GM12864 (cell line): ENCODE results near the gene KIF7.
A peak's percentile ranks its signal among the peaks of the same experiment; 100 is the strongest.

Source experiments
- DNase-seq: peaks from one replicate; pipeline ENCODE4 v3.0.0-alpha.2; 2011; ENCODE audit warnings: low read depth
- H3K4me3 ChIP-seq: 2 replicates; pipeline ENCODE4 v1.5.1; 2011; ENCODE audit warnings: mild to moderate bottlenecking, low read depth, low read length, control low read depth
- TF ChIP-seq, protein P1 (sequence below): IDR thresholded peaks from 2 replicates; pipeline ENCODE4 v1.5.1; 2011; ENCODE audit warnings: low read depth, mild to moderate bottlenecking, moderate library complexity, low read length, control low read depth, inconsistent platforms; ENCODE audit errors: missing control alignments

KIF7 gene

DNA sequence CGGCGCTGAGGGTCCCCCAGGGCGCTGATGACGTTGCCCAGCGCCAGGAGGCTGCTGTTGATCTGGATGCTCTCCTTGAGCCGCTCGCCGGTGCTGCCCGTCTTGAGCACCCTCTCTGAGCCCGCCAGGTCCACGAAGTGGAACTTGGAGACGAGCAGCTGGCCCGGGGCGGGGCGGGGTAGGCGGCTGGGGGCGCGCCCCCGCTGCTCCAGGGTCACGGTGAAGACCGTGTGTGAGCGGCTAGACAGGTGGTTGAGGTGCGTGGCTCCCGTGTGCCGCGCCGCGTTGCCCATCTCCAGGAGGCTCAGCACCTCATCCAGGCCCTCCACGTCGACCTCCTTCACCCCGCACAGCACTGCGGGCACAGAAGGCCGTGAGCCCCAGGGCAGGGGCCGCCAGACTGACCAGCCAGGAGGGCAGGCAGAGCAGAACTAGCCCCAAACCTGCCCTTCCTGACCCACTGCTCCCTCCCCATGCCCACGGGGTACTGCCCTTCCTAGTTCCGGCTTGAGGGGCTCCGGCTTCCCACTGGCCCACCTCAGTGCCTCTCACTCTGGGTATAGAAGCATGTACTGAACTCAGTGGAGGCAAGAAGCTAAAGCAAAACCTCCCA, 6.1 kb downstream of the KIF7 start:
- DNase-seq: no peak
- H3K4me3 ChIP-seq: no peak overlapping the region
- TF ChIP-seq, protein P1, sequence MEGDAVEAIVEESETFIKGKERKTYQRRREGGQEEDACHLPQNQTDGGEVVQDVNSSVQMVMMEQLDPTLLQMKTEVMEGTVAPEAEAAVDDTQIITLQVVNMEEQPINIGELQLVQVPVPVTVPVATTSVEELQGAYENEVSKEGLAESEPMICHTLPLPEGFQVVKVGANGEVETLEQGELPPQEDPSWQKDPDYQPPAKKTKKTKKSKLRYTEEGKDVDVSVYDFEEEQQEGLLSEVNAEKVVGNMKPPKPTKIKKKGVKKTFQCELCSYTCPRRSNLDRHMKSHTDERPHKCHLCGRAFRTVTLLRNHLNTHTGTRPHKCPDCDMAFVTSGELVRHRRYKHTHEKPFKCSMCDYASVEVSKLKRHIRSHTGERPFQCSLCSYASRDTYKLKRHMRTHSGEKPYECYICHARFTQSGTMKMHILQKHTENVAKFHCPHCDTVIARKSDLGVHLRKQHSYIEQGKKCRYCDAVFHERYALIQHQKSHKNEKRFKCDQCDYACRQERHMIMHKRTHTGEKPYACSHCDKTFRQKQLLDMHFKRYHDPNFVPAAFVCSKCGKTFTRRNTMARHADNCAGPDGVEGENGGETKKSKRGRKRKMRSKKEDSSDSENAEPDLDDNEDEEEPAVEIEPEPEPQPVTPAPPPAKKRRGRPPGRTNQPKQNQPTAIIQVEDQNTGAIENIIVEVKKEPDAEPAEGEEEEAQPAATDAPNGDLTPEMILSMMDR: no peak

DNA sequence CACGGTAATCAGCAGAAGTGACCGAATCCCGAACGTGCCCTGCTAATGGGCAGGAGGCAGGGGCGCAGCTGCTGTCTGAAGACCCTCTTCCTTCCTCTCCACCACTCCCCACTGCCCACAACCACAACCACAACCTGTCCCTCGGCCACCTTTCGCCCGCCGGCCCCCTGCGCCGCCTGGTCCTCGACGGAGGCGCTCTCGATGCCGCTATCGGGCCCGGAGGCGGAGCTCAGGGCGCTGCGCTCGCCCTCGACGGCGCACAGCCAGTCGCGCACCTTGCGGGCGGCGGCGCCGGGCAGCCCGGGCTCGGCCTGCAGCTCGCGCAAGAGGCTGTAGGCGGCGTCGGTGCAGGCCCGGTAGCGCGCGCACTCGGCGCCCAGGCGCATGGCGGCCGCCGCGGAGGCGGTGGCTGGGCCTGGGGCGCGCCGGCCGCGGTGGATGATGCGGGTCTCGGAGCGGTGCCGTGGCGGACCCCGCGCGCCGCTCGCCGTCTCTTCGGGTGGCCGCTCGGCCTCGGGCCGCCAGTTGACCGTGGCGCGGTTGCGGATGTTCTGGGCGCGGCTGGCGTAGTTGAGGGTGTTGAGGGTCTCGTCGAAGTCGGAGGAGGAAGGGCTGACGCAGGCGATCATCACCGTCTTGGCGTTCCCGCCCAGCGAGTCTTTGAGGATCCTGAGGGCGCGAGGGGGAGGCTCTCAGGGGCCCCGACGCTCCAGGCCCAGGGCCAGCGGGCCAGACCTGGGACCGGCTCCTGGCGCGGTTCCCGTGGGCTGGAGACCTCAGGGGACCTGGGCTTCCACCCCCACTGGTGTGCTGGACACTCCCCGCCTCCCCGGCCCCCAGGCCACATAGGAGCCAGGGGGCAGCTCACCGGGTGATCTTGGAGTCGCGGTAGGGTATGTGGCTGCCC, 6.9 kb downstream of the KIF7 start:
- TF ChIP-seq, protein P1: no peak
- H3K4me3 ChIP-seq: no peak overlapping the region

DNA sequence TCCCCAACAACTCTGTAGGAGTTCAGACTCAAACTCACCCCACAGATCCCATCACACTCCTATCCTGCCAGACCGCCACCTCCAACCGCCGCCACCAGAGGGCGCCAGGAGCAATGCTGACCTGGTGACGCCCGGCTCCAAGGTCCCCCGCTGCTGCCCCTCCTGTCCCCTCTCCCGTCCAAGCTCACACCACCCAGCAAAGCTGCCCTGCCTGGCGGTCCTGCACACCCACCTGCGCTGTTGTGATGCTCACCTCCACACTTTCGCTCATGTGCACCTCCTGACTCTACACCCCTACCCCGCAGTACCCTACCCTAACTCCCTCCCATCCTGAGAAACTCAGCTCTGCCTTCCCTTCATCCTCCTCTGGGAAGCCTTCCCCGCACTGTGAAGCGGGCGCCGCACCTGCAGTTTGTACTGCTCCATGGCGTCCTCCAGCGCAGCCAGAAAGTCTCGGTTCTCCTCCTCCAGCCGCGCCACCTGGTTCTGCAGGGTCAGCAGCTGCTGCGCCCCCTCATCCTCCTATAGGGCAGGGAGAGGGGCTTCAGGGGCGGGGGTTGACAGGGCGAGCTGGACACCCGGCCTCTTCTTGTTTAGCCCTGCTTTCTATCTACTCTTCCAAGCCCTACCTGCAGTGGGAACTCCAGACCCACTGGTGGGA, 7.9 kb downstream of the KIF7 start:
- no peak for DNase-seq
- TF ChIP-seq, protein P1: peak; percentile 93
- no peak overlapping the region for H3K4me3 ChIP-seq

More for the DNA sequence above, 6.9 kb downstream of the KIF7 start:
- no peak for DNase-seq

DNA sequence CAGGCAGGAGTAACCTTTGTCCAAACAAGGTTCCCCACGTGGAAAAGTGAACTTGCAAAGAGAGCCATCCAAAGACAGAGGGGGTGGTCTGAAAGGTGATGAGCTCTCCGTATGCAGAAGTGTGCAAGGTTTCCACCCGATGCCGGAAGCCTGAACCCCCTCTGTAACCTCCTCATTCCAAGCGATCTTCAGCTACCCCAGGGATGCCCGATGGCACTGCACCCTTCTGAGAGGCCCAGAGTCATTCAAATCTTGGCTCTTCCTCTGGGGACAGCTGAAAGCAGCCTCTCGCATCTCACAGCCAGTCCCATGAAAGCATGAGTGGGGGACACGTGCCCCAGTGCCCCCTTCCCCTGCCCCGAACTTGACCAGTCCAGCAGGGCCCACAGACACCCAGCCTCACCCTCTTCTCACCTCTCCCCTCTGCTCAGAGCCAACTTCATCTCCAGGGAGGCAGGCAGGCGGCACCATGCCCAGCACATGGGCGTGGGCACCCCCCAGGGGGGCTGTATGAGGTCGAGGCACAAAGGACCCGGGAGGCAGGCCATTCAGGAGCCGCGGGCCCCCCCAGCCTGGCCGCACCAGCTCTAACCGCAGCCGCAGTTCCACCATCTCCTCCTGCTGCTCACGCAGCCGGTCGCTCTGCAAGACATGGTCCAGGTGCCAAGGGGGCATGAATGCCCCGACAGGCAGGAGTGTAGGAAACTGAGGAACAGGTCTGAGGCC, 8.7 kb downstream of the KIF7 start:
- DNase-seq: no peak
- TF ChIP-seq, protein P1: no peak
- H3K4me3 ChIP-seq: no peak overlapping the region

DNA sequence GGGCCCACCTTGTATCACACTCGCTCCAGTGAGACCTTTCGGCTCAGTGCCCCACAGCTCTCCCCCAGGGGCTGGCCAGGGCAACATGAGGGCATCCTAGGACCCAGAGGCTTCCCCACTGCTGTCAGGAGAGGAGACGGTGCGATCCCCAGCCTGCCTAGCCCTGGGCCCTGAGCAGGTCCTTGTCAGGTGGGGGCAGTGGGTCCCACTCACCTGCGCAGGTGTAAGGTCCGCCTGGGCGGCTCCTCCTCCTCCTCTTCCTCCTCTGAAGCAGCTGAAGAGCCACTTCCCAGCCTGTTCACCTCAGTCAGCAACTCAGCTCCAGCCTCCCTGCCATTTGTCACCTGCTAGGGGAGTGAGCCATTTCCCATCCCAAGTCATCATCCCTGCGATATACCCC, 9.6 kb downstream of the KIF7 start:
- DNase-seq: no peak
- no peak overlapping the region for H3K4me3 ChIP-seq
- TF ChIP-seq, protein P1: no peak

DNA sequence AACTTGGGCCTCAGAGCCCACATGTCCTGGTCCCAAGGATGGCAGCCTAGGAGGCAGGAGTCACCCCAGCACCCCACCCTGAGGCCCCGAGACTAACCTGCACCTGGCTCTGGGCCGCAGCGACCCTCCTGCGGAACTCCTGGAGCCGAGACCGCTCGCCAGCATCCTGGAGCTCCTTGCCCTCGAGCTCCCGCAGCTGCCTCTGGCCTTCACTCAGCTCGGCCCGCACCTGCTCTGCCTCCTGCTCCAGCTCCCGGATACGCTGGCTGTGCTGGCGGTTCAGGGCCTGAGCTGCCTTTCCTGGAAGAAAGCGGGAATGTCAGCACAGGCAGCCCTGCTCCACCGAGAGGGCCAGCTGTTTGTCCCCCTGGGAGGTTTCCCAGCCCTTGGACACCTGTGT, 13.2 kb downstream of the KIF7 start:
- no peak overlapping the region for H3K4me3 ChIP-seq
- TF ChIP-seq, protein P1: no peak
- no peak for DNase-seq
